ENCODE results near the gene NIN.

- no peak for TF ChIP-seq EZH2 (IDR thresholded peaks at IDR 0.05; ENCODE audit: borderline replicate concordance, low read depth, low read length, severe bottlenecking)
- no peak for TF ChIP-seq CTCF (IDR thresholded peaks at IDR 0.05; ENCODE audit: borderline replicate concordance, extremely low read depth, low read length, poor library complexity, severe bottlenecking)
Observed at GRCh38 chr14:50830044-50830931, 674 bp downstream of the NIN start.

Data from DND-41 (cell line).